PC-9 (cell line): Measurements from ENCODE around the gene DRC3. TPM values are rescaled to one million over a fixed set of nuclear protein-coding genes. Genes with fewer than 3 reads are reported as not detected.

Experiments used
- BruUV-seq: library from RNA; stranded (reverse); fragments of 400-500 nt; replicated peaks from 2 replicates; lab custom pipeline; 2021; lab: Mats Ljungman, UMichigan
- CTCF ChIA-PET: fragments of 300-600 bp; sonication (Branson Sonifier 250); formaldehyde crosslinking; loops from one replicate; lab custom pipeline; 2022; ENCODE audit warnings: antibody characterized with exemption; lab: Charles Lee
- POLR2A ChIA-PET: fragments of 300-600 bp; sonication (Branson Sonifier 250); formaldehyde crosslinking; loops from one replicate; lab custom pipeline; 2022; ENCODE audit warnings: antibody characterized with exemption; ENCODE audit not compliant: unreplicated experiment; lab: Charles Lee
- DNase-seq, 2 experiments: peaks; one replicate each; pipeline versions ENCODE4 v3.0.0 to v3.0.0-alpha.2; 2015 to 2022; ENCODE audit warnings: mixed read lengths in 1 of 2
- H2AFZ ChIP-seq: fragments of 200-600 bp; sonication (generic); 2 replicates; pipeline ENCODE4 v1.8.1; 2017; ENCODE audit warnings: antibody characterized with exemption
- H3F3A ChIP-seq: fragments of 200-600 bp; sonication (generic); 2 replicates; pipeline ENCODE4 v1.8.1; 2017; ENCODE audit warnings: antibody characterized with exemption, mild to moderate bottlenecking, low read depth; ENCODE audit not compliant: insufficient read depth
- H3K27ac ChIP-seq: fragments of 200-600 bp; sonication (generic); 2 replicates; pipeline ENCODE4 v1.6.1; 2016; ENCODE audit warnings: mixed run types
- H3K27me3 ChIP-seq: fragments of 200-600 bp; sonication (generic); 2 replicates; pipeline ENCODE4 v1.6.1; 2016; ENCODE audit warnings: low read depth, mixed run types; ENCODE audit not compliant: insufficient read depth
- H3K36me3 ChIP-seq: fragments of 200-600 bp; sonication (generic); 2 replicates; pipeline ENCODE4 v1.6.1; 2016; ENCODE audit warnings: low read depth, mixed run types
- H3K4me1 ChIP-seq: fragments of 200-600 bp; sonication (generic); replicated peaks from 2 replicates; pipeline ENCODE4 v1.6.1; 2016; ENCODE audit warnings: mixed run types; ENCODE audit not compliant: insufficient read depth
- H3K4me2 ChIP-seq: fragments of 200-600 bp; sonication (generic); 2 replicates; pipeline ENCODE4 v1.6.1; 2017; ENCODE audit warnings: mixed run types
- H3K4me3 ChIP-seq: fragments of 200-600 bp; sonication (generic); 2 replicates; pipeline ENCODE4 v1.6.1; 2016; ENCODE audit warnings: mixed run types
- H3K79me2 ChIP-seq: fragments of 200-600 bp; sonication (generic); 2 replicates; pipeline ENCODE4 v1.6.1; 2017; ENCODE audit warnings: low read depth, mixed run types
- H3K9me2 ChIP-seq: fragments of 200-600 bp; sonication (generic); 2 replicates; pipeline ENCODE4 v1.8.1; 2017; ENCODE audit warnings: mild to moderate bottlenecking; ENCODE audit not compliant: insufficient read depth
- H3K9me3 ChIP-seq: fragments of 200-600 bp; sonication (generic); 2 replicates; pipeline ENCODE4 v1.8.1; 2016; ENCODE audit warnings: low read depth; ENCODE audit not compliant: insufficient read depth
- H4K20me1 ChIP-seq: fragments of 200-600 bp; sonication (generic); 2 replicates; pipeline ENCODE4 v1.8.1; 2017; ENCODE audit not compliant: insufficient read depth
- EZH2 ChIP-seq: fragments of 200-600 bp; sonication (generic); IDR thresholded peaks from 2 replicates; pipeline ENCODE4 v1.8.0; 2017; ENCODE audit warnings: antibody characterized with exemption, low read depth
- intact Hi-C: fragments of 100-400 bp; cut with micrococcal nuclease; formaldehyde crosslinking; loops from one replicate; pipeline ENCODE4 v1.10.0; 2022; ENCODE audit not compliant: unreplicated experiment
- total RNA-seq: library from RNA; stranded (reverse); gene quantifications from 2 replicates; pipeline ENCODE4 v1.2.3, GENCODE V29; 2021
- TF ChIP-seq, protein P1 (sequence below): fragments of 200-600 bp; sonication (generic); conservative IDR thresholded peaks from 2 replicates; pipeline ENCODE4 v1.6.1; 2017; ENCODE audit warnings: mixed run types, antibody characterized with exemption, mild to moderate bottlenecking, moderate library complexity

DRC3 gene
- total RNA-seq, 1 experiment from 2014 or later = 15.2 TPM

DNA sequence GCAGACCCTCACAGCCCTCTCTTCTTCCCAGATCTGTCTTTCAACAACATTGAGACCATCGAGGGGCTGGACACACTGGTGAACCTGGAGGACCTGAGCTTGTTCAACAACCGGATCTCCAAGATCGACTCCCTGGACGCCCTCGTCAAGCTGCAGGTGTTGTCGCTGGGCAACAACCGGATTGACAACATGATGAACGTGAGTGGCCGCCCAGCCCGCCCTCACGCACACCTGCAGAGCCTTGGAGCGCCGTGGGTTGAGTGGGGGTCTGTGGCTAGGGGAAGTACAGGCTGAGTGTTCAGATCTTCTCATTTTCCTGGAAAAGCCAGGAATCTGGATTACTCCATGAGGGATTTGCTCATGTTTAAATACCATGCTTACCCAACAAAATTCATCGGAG lies 15.2 kb downstream of the DRC3 start:
- no peak for DNase-seq
- Histone ChIP-seq H3K4me1 (peaks cover 31% of the 10 kb centered on the region), H3K9me3 (no peaks in the 10 kb centered on the region), H3K36me3 (no peaks in the 10 kb centered on the region), H3K27ac (no peak overlapping the region), H4K20me1 (no peaks in the 10 kb centered on the region), H3K4me3 (no peak overlapping the region), H2AFZ (no peak overlapping the region), H3F3A (peaks cover 26% of the 10 kb centered on the region), H3K27me3 (no peaks in the 10 kb centered on the region), H3K79me2 (no peaks in the 10 kb centered on the region), H3K9me2 (no peaks in the 10 kb centered on the region), H3K4me2 (no peak overlapping the region)
- ChIA-PET POLR2A (no interaction called here), CTCF (interaction anchor here (0.6 kb wide), 1 partner anchor 35 kb away, joined by 5 read pairs; no protein-coding TSS in a partner anchor)
- TF ChIP-seq, protein P1, sequence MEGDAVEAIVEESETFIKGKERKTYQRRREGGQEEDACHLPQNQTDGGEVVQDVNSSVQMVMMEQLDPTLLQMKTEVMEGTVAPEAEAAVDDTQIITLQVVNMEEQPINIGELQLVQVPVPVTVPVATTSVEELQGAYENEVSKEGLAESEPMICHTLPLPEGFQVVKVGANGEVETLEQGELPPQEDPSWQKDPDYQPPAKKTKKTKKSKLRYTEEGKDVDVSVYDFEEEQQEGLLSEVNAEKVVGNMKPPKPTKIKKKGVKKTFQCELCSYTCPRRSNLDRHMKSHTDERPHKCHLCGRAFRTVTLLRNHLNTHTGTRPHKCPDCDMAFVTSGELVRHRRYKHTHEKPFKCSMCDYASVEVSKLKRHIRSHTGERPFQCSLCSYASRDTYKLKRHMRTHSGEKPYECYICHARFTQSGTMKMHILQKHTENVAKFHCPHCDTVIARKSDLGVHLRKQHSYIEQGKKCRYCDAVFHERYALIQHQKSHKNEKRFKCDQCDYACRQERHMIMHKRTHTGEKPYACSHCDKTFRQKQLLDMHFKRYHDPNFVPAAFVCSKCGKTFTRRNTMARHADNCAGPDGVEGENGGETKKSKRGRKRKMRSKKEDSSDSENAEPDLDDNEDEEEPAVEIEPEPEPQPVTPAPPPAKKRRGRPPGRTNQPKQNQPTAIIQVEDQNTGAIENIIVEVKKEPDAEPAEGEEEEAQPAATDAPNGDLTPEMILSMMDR = no peak
- TF ChIP-seq EZH2 = no peak
- intact Hi-C loops = no loop called here
- no TSS peak for BruUV-seq

DNA sequence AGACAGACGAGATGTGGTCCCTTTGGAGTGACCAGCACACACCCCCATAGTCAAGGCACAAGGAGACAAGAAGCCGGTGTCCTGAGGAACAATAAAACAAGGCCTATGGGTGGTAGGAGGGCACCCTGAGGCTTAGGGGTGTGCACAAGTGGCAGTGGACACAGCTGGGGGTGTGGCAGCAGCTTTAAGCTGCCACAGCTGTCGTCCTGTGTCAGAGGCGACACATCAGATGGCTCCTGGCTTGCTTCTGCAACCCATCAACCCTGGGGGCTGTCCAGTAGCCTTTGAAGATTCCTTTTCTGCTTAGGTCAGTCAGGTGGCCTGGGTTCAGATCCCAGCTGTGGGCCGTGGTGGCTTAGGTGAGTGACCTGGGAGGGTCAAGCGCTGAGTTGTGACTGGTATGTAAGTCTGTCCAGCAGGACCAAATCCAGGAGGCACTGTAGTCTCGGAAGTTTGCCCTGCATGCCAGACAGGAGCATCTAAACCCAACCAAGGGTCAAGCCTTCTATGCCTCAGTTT lies 15.8 kb downstream of the DRC3 start:
- peaks cover 26% of the 10 kb centered on the region for H3F3A ChIP-seq
- no peaks in the 10 kb centered on the region for H3K9me2 ChIP-seq
- H3K9me3 ChIP-seq = no peaks in the 10 kb centered on the region
- CTCF ChIA-PET = interaction anchor here (0.6 kb wide), 1 partner anchor 13 kb away, joined by 3 read pairs; no protein-coding TSS in a partner anchor
- no peaks in the 10 kb centered on the region for H3K36me3 ChIP-seq
- H3K4me3 ChIP-seq = no peak overlapping the region
- TF ChIP-seq EZH2 = no peak
- TF ChIP-seq, protein P1 = no peak
- DNase-seq = no peak
- no TSS peak for BruUV-seq
- no peak overlapping the region for H2AFZ ChIP-seq
- intact Hi-C loops = no loop called here
- POLR2A ChIA-PET = no interaction called here
- H4K20me1 ChIP-seq = no peaks in the 10 kb centered on the region
- no peaks in the 10 kb centered on the region for H3K79me2 ChIP-seq
- no peak overlapping the region for H3K4me2 ChIP-seq
- H3K4me1 ChIP-seq = peaks cover 31% of the 10 kb centered on the region
- H3K27me3 ChIP-seq = no peaks in the 10 kb centered on the region
- no peak overlapping the region for H3K27ac ChIP-seq

DNA sequence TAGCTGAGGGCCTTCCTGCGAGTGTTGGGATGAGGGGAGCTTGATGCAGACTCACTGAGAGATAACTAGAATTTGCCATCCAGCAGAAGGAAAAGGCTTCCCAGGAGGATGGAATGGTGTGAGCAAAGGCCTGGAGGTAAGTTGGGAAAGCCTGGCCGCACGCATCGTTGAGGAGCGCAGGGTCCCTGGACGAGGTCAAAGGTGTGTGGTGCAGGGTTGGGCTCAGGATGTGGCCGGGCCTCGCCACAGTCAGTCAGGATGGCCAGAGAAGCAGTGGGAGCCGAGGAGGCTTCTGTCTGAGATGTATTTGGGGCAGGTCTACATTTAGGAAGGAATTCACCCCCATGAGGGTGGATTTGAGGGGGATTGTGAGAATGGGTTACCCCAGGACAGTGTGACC lies 16.4 kb downstream of the DRC3 start:
- POLR2A ChIA-PET = no interaction called here

More for the DNA sequence above, 16.4 kb downstream of the DRC3 start:
- Histone ChIP-seq H3F3A (peaks cover 26% of the 10 kb centered on the region), H4K20me1 (no peaks in the 10 kb centered on the region), H2AFZ (no peak overlapping the region), H3K4me1 (peaks cover 31% of the 10 kb centered on the region), H3K4me2 (no peak overlapping the region), H3K79me2 (no peaks in the 10 kb centered on the region), H3K27ac (no peak overlapping the region), H3K27me3 (no peaks in the 10 kb centered on the region), H3K4me3 (no peak overlapping the region), H3K36me3 (no peaks in the 10 kb centered on the region), H3K9me2 (no peaks in the 10 kb centered on the region), H3K9me3 (no peaks in the 10 kb centered on the region)
- TF ChIP-seq, protein P1 = no peak
- TF ChIP-seq EZH2 = no peak
- no TSS peak for BruUV-seq
- CTCF ChIA-PET = interaction anchor here (0.6 kb wide), 1 partner anchor 14 kb away, joined by 3 read pairs; no protein-coding TSS in a partner anchor
- no peak for DNase-seq
- intact Hi-C loops = no loop called here
